ENCODE results near the gene RFESD. TPM values are rescaled to one million over a fixed set of nuclear protein-coding genes. Genes with fewer than 3 reads are reported as not detected.

RFESD gene
- total and polyA plus RNA-seq, 4 donors, result 0.50 to 3.4 (median 1.0) TPM

DNA sequence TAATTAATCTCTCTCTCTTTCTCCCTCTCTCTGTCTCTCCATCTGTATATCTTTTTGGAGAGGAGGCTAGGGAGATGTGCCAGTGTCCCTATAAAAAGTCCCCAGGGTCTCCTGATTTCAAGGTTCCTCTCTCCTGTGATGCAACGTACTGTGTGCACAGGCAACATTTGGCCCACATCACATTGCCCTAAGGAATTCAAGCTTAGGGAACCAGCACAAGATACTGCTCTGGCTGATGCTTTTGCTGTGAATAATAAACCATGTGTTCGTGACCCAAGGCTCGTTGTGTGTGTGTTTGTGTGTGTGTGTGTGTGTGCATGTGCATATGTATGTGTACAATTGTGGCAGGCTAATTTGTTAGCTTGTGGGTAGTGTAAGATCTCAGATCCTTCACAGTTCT is 26.5 kb downstream of the RFESD start:
- WGBS, 2 donors, result 76 to 79% methylated on average over 3 of the region's 3 CpGs
- ATAC-seq (ENCODE audit: low FRiP score), result no peak
- H3K9me3 ChIP-seq (ENCODE audit: control insufficient read depth, low read length), result no peaks in the 10 kb centered on the region
- intact Hi-C loops (cut with DNase I), result no loop called here
- H3K27ac ChIP-seq (ENCODE audit: low read depth in 1 of 2, low read length in 2 of 2), result no peak overlapping the region
- DNase-seq, result no peak
- no peaks in the 10 kb centered on the region for H3K27me3 ChIP-seq (ENCODE audit: control insufficient read depth in 1 of 2, insufficient read depth in 2 of 2, low read length in 1 of 2)
- no peaks in the 10 kb centered on the region for H3K36me3 ChIP-seq (ENCODE audit: control insufficient read depth in 1 of 2, insufficient read depth in 2 of 2, low read length in 1 of 2)
- H3K4me3 ChIP-seq (ENCODE audit: low read length in 2 of 2), result no peak overlapping the region
- H3K4me1 ChIP-seq (ENCODE audit: control insufficient read depth in 1 of 2, insufficient read depth in 2 of 2, low read length in 2 of 2), result peaks cover 0 to 5% of the 10 kb centered on the region in 2 donors

DNA sequence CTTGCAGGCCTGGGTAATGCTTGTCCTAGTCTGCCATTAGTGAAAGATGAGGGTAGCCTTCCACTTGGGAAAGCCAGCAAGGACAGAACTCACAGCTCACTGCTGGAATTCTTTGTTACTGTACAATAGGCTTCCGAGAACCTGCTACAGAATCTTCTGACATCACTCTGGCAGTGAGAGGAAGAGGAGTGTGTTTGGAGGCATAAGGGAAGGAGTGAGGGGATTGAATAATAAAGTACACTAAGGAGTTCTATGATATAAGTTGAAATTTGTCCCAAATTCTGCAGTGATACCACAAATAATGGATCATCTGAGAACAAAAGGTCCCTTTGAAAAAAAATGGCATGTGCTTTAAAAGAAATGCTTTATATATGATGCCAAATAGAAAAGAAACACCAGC is 36.3 kb downstream of the RFESD start, which contains the start of gene SPATA9:
TSS of gene SPATA9 (minus strand) at position 101 of the 400 bp plus-strand sequence. CDS start 137 bp downstream, outside the sequence.
- H3K4me1 ChIP-seq (ENCODE audit: control insufficient read depth in 1 of 2, insufficient read depth in 2 of 2, low read length in 2 of 2), result no peaks in the 10 kb centered on the region
- 52 to 83% methylated on average over 1 of the region's 1 CpG for WGBS, 2 donors
- H3K36me3 ChIP-seq (ENCODE audit: control insufficient read depth in 1 of 2, insufficient read depth in 2 of 2, low read length in 1 of 2), result no peaks in the 10 kb centered on the region
- no peak for DNase-seq
- intact Hi-C loops (cut with DNase I), result no loop called here
- no peak for ATAC-seq (ENCODE audit: low FRiP score)
- H3K27ac ChIP-seq (ENCODE audit: low read depth in 1 of 2, low read length in 2 of 2), result no peak within 1 kb of the TSS
- no peak within 1 kb of the TSS for H3K4me3 ChIP-seq (ENCODE audit: low read length in 2 of 2)
- H3K27me3 ChIP-seq (ENCODE audit: control insufficient read depth in 1 of 2, insufficient read depth in 2 of 2, low read length in 1 of 2), result no peaks in the 10 kb centered on the region
- H3K9me3 ChIP-seq (ENCODE audit: control insufficient read depth, low read length), result no peaks in the 10 kb centered on the region

DNA sequence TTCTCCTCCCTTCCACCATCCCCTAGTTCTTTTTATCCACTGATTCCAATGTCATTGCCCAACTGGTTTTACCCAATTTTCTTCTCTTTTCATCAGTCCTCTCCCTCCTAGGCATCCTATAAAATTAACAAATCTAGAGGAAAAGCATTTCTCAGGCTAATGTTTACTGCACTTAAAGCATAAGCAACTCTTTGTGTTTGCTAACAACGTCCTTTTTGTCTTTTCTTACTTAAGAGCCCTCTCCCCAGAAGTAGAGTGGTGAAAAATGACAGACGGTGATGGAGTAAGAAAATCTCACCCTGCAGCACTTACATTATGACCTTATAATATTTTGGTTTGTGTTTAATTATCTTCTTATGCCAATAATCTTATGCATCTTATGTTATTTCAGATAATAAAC is 37.8 kb downstream of the RFESD start:
- no peak for DNase-seq
- Histone ChIP-seq H3K4me1 (ENCODE audit: control insufficient read depth in 1 of 2, insufficient read depth in 2 of 2, low read length in 2 of 2) (no peaks in the 10 kb centered on the region), H3K27ac (ENCODE audit: low read depth in 1 of 2, low read length in 2 of 2) (no peak overlapping the region), H3K36me3 (ENCODE audit: control insufficient read depth in 1 of 2, insufficient read depth in 2 of 2, low read length in 1 of 2) (no peaks in the 10 kb centered on the region), H3K9me3 (ENCODE audit: control insufficient read depth, low read length) (no peaks in the 10 kb centered on the region), H3K27me3 (ENCODE audit: control insufficient read depth in 1 of 2, insufficient read depth in 2 of 2, low read length in 1 of 2) (no peaks in the 10 kb centered on the region), H3K4me3 (ENCODE audit: low read length in 2 of 2) (no peak overlapping the region)
- WGBS, 2 donors, result 85 to 90% methylated on average over 2 of the region's 2 CpGs
- no peak for ATAC-seq (ENCODE audit: low FRiP score)
- intact Hi-C loops (cut with DNase I), result no loop called here

DNA sequence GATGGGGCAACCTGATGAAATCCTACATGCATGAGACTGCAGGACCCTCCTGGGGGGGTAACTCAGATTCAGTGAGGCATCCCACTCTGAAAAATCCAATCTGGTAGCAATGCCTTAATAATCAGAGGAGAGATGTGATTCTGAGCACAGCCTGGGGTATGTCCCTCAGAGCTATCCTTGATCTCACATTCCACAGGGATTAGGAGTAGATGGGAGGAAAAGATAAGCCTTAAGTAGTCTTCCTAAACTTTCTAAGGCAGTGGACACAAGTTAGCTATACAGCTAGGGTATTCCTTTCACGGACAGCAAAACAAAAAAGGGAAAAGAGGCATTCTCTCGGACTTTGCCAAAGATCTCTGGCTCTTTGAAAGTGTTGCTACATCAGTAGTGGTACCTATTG is 40.1 kb downstream of the RFESD start:
- no peaks in the 10 kb centered on the region for H3K36me3 ChIP-seq (ENCODE audit: control insufficient read depth in 1 of 2, insufficient read depth in 2 of 2, low read length in 1 of 2)
- 79 to 81% methylated on average over 2 of the region's 2 CpGs for WGBS, 2 donors
- no peak overlapping the region for H3K4me3 ChIP-seq (ENCODE audit: low read length in 2 of 2)
- H3K27ac ChIP-seq (ENCODE audit: low read depth in 1 of 2, low read length in 2 of 2), result no peak overlapping the region
- intact Hi-C loops (cut with DNase I), result no loop called here
- no peaks in the 10 kb centered on the region for H3K4me1 ChIP-seq (ENCODE audit: control insufficient read depth in 1 of 2, insufficient read depth in 2 of 2, low read length in 2 of 2)
- H3K9me3 ChIP-seq (ENCODE audit: control insufficient read depth, low read length), result no peaks in the 10 kb centered on the region
- H3K27me3 ChIP-seq (ENCODE audit: control insufficient read depth in 1 of 2, insufficient read depth in 2 of 2, low read length in 1 of 2), result no peaks in the 10 kb centered on the region
- no peak for DNase-seq
- no peak for ATAC-seq (ENCODE audit: low FRiP score)

DNA sequence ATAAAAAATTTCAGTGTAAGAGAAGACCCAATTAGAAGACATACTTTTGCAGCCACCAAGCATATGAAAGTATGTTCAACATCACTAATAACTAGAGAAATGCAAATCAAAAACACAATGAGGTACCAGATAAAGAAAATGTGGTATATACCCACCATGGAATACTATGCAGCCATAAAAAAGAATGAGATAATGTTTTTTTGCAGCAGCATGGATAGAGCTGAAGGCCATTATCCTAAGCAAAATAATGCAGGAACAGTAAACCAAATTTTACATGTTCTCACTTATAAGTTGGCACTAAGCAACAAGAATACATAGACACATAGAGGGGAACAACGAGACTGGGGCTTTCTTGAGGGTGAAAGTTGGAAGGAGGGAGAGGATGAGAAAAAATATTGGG is 43.1 kb downstream of the RFESD start:
- H3K9me3 ChIP-seq (ENCODE audit: control insufficient read depth, low read length), result no peaks in the 10 kb centered on the region
- ATAC-seq (ENCODE audit: low FRiP score), result no peak
- no peak overlapping the region for H3K27ac ChIP-seq (ENCODE audit: low read depth in 1 of 2, low read length in 2 of 2)
- no peaks in the 10 kb centered on the region for H3K27me3 ChIP-seq (ENCODE audit: control insufficient read depth in 1 of 2, insufficient read depth in 2 of 2, low read length in 1 of 2)
- no peak overlapping the region for H3K4me3 ChIP-seq (ENCODE audit: low read length in 2 of 2)
- intact Hi-C loops (cut with DNase I), result no loop called here
- WGBS, 2 donors, result 96 to 100% methylated on average over 1 of the region's 1 CpG
- H3K4me1 ChIP-seq (ENCODE audit: control insufficient read depth in 1 of 2, insufficient read depth in 2 of 2, low read length in 2 of 2), result no peaks in the 10 kb centered on the region
- no peaks in the 10 kb centered on the region for H3K36me3 ChIP-seq (ENCODE audit: control insufficient read depth in 1 of 2, insufficient read depth in 2 of 2, low read length in 1 of 2)
- no peak for DNase-seq

DNA sequence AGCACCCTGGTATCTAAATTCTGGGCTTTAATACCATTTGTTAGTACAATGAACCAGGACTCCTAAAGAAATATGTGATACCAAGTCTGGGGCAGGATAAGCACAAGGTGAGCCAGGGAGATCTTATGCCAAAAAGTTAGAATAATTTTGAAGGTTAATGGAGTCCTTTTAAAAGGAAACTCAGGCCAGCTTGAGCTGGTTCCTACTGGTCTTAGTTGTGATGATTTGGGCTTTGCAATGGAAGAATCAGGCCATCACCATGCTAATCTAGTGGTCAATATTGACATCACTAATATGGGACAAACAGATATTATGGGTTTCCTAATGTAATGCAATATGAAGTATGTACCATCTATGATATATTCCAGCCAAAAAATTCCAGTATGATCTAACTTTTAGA is 43.8 kb downstream of the RFESD start:
- DNase-seq (no peak), ATAC-seq (ENCODE audit: low FRiP score) (no peak)
- H3K4me3 ChIP-seq (ENCODE audit: low read length in 2 of 2), result no peak overlapping the region
- no peaks in the 10 kb centered on the region for H3K9me3 ChIP-seq (ENCODE audit: control insufficient read depth, low read length)
- no peak overlapping the region for H3K27ac ChIP-seq (ENCODE audit: low read depth in 1 of 2, low read length in 2 of 2)
- no peaks in the 10 kb centered on the region for H3K27me3 ChIP-seq (ENCODE audit: control insufficient read depth in 1 of 2, insufficient read depth in 2 of 2, low read length in 1 of 2)
- no peaks in the 10 kb centered on the region for H3K4me1 ChIP-seq (ENCODE audit: control insufficient read depth in 1 of 2, insufficient read depth in 2 of 2, low read length in 2 of 2)
- no peaks in the 10 kb centered on the region for H3K36me3 ChIP-seq (ENCODE audit: control insufficient read depth in 1 of 2, insufficient read depth in 2 of 2, low read length in 1 of 2)
- intact Hi-C loops (cut with DNase I), result no loop called here

DNA sequence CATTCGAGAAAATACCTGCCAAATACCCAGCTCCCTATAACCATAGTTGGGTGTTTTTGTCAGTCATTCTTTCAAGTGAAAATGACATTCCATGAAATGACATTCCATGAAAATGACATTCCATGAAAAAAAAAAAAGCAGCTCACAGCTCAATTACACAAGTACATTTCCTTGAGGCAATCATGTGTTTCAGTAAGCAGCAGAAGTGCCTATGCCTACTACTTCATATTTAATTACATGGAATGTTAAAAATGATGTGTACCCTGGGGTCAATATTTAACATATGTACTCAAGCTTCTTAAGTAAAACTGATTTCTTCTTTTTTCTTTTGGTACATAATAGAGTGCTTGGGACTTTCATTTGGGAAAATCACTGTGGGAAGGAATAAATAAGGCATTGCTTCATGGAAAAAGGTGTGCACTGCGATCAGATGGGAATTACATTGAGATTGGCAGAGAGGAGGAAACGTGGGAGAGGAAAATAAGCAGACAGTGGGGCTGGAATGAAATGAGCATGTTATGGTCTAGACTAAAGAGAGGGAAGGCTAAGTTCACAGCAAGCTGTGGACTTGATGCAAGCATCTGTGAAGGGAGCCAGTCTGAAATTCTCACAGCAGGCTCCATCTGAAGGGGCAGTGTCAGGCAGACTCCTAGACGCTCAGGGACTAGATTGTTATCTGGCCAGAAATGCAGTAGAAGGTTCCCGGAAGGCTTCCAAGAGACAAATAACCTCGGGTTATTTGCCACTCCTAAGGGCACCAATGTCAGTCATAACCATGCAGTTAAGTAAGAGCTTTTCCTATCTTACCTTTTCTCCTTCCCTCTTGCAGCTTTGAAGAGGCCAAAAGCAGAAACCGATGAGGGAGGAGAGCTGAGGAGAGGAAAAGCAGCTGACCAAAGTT is 51.5 kb downstream of the RFESD start:
- WGBS, 2 donors, result 33 to 36% methylated on average over 7 of the region's 7 CpGs
- no peaks in the 10 kb centered on the region for H3K4me1 ChIP-seq (ENCODE audit: control insufficient read depth in 1 of 2, insufficient read depth in 2 of 2, low read length in 2 of 2)
- no peak overlapping the region for H3K4me3 ChIP-seq (ENCODE audit: low read length in 2 of 2)
- DNase-seq (no peak), ATAC-seq (ENCODE audit: low FRiP score) (no peak)
- no peaks in the 10 kb centered on the region for H3K27me3 ChIP-seq (ENCODE audit: control insufficient read depth in 1 of 2, insufficient read depth in 2 of 2, low read length in 1 of 2)
- H3K9me3 ChIP-seq (ENCODE audit: control insufficient read depth, low read length), result peaks cover 1% of the 10 kb centered on the region
- no peak overlapping the region for H3K27ac ChIP-seq (ENCODE audit: low read depth in 1 of 2, low read length in 2 of 2)
- H3K36me3 ChIP-seq (ENCODE audit: control insufficient read depth in 1 of 2, insufficient read depth in 2 of 2, low read length in 1 of 2), result no peaks in the 10 kb centered on the region
- intact Hi-C loops (cut with DNase I), result no loop called here

DNA sequence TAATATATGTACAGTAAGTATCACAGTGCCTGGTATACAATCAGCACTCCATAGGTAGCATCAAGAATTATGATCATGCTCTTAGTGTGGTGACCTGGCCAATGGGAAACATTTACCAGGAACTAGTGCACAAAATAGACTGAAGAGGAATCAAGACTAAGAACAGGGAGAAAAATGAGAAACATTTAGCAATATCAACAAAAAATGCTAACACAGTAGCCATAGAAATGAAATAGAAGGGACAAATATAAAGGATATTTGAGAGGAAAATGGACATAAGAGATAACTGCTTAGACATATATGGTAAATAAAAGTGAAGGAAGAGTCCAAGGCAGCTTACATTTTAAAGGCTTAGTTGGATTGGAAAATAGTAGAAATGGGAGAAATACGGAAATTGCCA is 52.8 kb downstream of the RFESD start:
- Histone ChIP-seq H3K36me3 (ENCODE audit: control insufficient read depth in 1 of 2, insufficient read depth in 2 of 2, low read length in 1 of 2) (no peaks in the 10 kb centered on the region), H3K4me1 (ENCODE audit: control insufficient read depth in 1 of 2, insufficient read depth in 2 of 2, low read length in 2 of 2) (no peaks in the 10 kb centered on the region), H3K9me3 (ENCODE audit: control insufficient read depth, low read length) (peaks cover 1% of the 10 kb centered on the region), H3K27me3 (ENCODE audit: control insufficient read depth in 1 of 2, insufficient read depth in 2 of 2, low read length in 1 of 2) (no peaks in the 10 kb centered on the region), H3K4me3 (ENCODE audit: low read length in 2 of 2) (no peak overlapping the region), H3K27ac (ENCODE audit: low read depth in 1 of 2, low read length in 2 of 2) (no peak overlapping the region)
- intact Hi-C loops (cut with DNase I), result no loop called here
- WGBS, 2 donors, result 97 to 99% methylated on average over 1 of the region's 1 CpG
- DNase-seq (no peak), ATAC-seq (ENCODE audit: low FRiP score) (no peak)

DNA sequence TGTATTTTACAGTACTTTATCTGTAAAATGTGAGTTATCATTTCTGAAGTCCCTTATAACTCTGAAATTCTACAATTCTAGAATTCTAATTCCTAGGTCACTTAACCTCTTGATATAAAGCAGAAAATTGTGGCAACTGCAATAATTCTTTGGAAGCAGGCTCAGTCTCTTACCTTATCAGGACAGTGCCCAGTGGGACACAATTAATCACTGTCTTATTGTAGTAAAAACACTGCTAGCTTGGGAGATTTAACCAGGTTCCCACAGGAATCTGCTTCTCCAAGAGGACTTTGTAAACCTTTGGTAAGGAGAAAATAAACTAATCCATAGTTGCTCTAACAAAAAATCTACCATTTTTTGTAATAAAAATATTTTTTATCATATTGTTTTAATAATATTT is 54.5 kb downstream of the RFESD start:
- Histone ChIP-seq H3K4me1 (ENCODE audit: control insufficient read depth in 1 of 2, insufficient read depth in 2 of 2, low read length in 2 of 2) (no peaks in the 10 kb centered on the region), H3K9me3 (ENCODE audit: control insufficient read depth, low read length) (peaks cover 1% of the 10 kb centered on the region), H3K4me3 (ENCODE audit: low read length in 2 of 2) (no peak overlapping the region), H3K27ac (ENCODE audit: low read depth in 1 of 2, low read length in 2 of 2) (no peak overlapping the region), H3K36me3 (ENCODE audit: control insufficient read depth in 1 of 2, insufficient read depth in 2 of 2, low read length in 1 of 2) (no peaks in the 10 kb centered on the region), H3K27me3 (ENCODE audit: control insufficient read depth in 1 of 2, insufficient read depth in 2 of 2, low read length in 1 of 2) (no peaks in the 10 kb centered on the region)
- no peak for ATAC-seq (ENCODE audit: low FRiP score)
- no peak for DNase-seq
- intact Hi-C loops (cut with DNase I), result no loop called here
